Lung (tissue), 12 donors: Measurements from ENCODE around the gene MCHR2. TPM values are rescaled to one million over a fixed set of nuclear protein-coding genes. Genes with fewer than 3 reads are reported as not detected.

Source experiments
- ATAC-seq: fragments of 200-7000 bp; cut with Tn5 transposase; one replicate; pipeline ENCODE4 v1.9.1; 2020; ENCODE audit warnings: moderate number of reproducible peaks; ENCODE audit not compliant: insufficient read depth, low FRiP score
- DNase-seq, 3 donors: peaks; one replicate each; pipeline ENCODE4 v3.0.0-alpha.2; 2013 to 2017
- H3K27ac ChIP-seq, 2 donors: one replicate each; pipeline ENCODE4 v1.5.1; 2013; ENCODE audit warnings: mild to moderate bottlenecking in 2 of 2, moderate library complexity in 2 of 2, control low read depth in 1 of 2, inconsistent platforms in 1 of 2, low read depth in 1 of 2, low read length in 1 of 2
- H3K27me3 ChIP-seq, 3 donors: one replicate each; pipeline ENCODE4 v1.5.1; 2013; ENCODE audit warnings: low read length in 2 of 3; ENCODE audit not compliant: control insufficient read depth in 3 of 3, insufficient read depth in 3 of 3
- H3K36me3 ChIP-seq, 4 donors: one replicate each; pipeline ENCODE4 v1.5.1; 2013; ENCODE audit warnings: low read length in 4 of 4, mild to moderate bottlenecking in 1 of 4, moderate library complexity in 1 of 4; ENCODE audit not compliant: control insufficient read depth in 4 of 4, insufficient read depth in 4 of 4
- H3K4me1 ChIP-seq, 5 donors: one replicate each; pipeline ENCODE4 v1.5.1; 2013; ENCODE audit warnings: low read length in 5 of 5, mild to moderate bottlenecking in 2 of 5, moderate library complexity in 1 of 5; ENCODE audit not compliant: control insufficient read depth in 5 of 5, insufficient read depth in 5 of 5
- H3K4me3 ChIP-seq: one replicate; pipeline ENCODE4 v1.5.1; 2013; ENCODE audit warnings: mild to moderate bottlenecking, control low read depth, moderate library complexity
- H3K9ac ChIP-seq, 2 donors: one replicate each; pipeline ENCODE4 v1.5.1; 2013; ENCODE audit warnings: low read length in 2 of 2, control low read depth in 1 of 2; ENCODE audit not compliant: insufficient read depth in 1 of 2
- H3K9me3 ChIP-seq, 4 donors: one replicate each; pipeline ENCODE4 v1.5.1; 2013; ENCODE audit warnings: low read length in 3 of 4, mild to moderate bottlenecking in 1 of 4, moderate library complexity in 1 of 4; ENCODE audit not compliant: control insufficient read depth in 4 of 4, insufficient read depth in 3 of 4
- WGBS, 2 donors: extraction: QIAGEN DNeasy Blood & Tissue Kit; methylation state at CpG; one replicate each; pipeline ENCODE4 v1.1.7; 2013; 5-methylcytosine and 5-hydroxymethylcytosine counted together
- polyA plus RNA-seq, 2 donors: library from polyadenylated mRNA; stranded (reverse); fragments of 200-250 nt; gene quantifications; one replicate each; pipeline ENCODE4 v1.2.1, GENCODE V29; 2013
- total RNA-seq, 2 donors: library from RNA; depleted of rRNA in 1 of 2; stranded (reverse); fragments of >200 nt in 1 of 2; gene quantifications; one replicate each; pipeline ENCODE4 v1.2.1, GENCODE V29; 2014 to 2021
- TF ChIP-seq, protein P1 (sequence below): IDR thresholded peaks from 2 replicates; pipeline ENCODE4 v1.5.1; 2012; ENCODE audit warnings: mild to moderate bottlenecking; ENCODE audit errors: control extremely low read depth, extremely low read depth
- donor health status: control.
- donor health status: control.
- donor health status: Bipolar disorder and iron deficiency.
- donor health status: healthy.
- donor health status: DM: yes; HTN: yes; CAD: no.

The MCHR2 gene
- total and polyA plus RNA-seq, 4 donors, result not detected

DNA sequence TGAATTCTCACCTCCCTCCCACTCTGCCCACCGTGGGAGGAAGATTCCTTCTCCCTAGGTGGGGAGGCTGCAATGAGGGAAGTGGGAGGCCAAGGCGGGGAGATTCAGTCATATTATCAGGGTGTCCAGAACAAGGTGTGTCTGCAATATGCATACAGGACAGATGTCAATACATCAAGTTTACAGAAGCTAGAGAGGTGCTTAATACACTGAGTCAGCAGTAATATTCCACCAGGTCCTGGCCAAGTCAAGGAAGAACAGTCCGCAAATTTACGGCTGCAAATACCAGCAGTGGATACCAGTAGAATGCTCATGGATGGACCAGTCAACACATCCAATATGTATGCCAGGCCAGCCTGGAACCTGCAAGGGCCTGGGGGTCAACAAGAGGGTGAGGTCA lies 119.0 kb downstream of the MCHR2 start:
- 77 to 83% methylated on average over 4 of the region's 4 CpGs for WGBS, 2 donors

DNA sequence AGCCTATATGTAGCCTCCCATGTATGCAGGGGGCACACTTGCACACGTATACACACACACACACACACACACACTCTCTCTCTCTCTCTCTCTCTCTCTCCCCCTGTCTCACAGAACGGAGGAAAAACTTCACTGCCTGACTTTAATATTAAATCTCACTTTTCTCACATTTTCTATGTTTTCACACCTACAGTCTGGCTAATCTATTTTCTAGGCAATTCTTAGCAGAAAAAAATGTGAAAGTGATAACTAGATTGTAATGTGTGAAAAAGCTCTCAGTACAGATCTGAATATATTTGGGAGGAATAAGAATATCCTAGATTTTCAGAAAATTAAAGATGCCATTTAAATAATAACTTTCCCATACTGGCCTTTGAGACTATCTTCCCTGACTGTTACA lies 120.9 kb downstream of the MCHR2 start:
- Histone ChIP-seq H3K4me1 (no peaks in the 10 kb centered on the region), H3K9me3 (no peaks in the 10 kb centered on the region), H3K4me3 (no peak overlapping the region), H3K27ac (no peak overlapping the region), H3K36me3 (no peaks in the 10 kb centered on the region), H3K9ac (no peak overlapping the region), H3K27me3 (peaks cover 0 to 12% (median 7%) of the 10 kb centered on the region in 3 donors)
- WGBS, 2 donors, result 77 to 78% methylated on average over 2 of the region's 2 CpGs
- DNase-seq, result no peak
- TF ChIP-seq, protein P1, sequence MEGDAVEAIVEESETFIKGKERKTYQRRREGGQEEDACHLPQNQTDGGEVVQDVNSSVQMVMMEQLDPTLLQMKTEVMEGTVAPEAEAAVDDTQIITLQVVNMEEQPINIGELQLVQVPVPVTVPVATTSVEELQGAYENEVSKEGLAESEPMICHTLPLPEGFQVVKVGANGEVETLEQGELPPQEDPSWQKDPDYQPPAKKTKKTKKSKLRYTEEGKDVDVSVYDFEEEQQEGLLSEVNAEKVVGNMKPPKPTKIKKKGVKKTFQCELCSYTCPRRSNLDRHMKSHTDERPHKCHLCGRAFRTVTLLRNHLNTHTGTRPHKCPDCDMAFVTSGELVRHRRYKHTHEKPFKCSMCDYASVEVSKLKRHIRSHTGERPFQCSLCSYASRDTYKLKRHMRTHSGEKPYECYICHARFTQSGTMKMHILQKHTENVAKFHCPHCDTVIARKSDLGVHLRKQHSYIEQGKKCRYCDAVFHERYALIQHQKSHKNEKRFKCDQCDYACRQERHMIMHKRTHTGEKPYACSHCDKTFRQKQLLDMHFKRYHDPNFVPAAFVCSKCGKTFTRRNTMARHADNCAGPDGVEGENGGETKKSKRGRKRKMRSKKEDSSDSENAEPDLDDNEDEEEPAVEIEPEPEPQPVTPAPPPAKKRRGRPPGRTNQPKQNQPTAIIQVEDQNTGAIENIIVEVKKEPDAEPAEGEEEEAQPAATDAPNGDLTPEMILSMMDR, result no peak
- ATAC-seq, result no peak

More for the DNA sequence above, 119.0 kb downstream of the MCHR2 start:
- H3K9ac ChIP-seq, result no peak overlapping the region
- ATAC-seq (no peak), DNase-seq (no peak)
- H3K27ac ChIP-seq, result no peak overlapping the region
- no peak overlapping the region for H3K4me3 ChIP-seq
- TF ChIP-seq, protein P1, result no peak
- H3K4me1 ChIP-seq, result no peaks in the 10 kb centered on the region
- H3K9me3 ChIP-seq, result no peaks in the 10 kb centered on the region
- H3K36me3 ChIP-seq, result no peaks in the 10 kb centered on the region
- H3K27me3 ChIP-seq, result peaks cover 0 to under 1% (median 0%) of the 10 kb centered on the region in 3 donors

DNA sequence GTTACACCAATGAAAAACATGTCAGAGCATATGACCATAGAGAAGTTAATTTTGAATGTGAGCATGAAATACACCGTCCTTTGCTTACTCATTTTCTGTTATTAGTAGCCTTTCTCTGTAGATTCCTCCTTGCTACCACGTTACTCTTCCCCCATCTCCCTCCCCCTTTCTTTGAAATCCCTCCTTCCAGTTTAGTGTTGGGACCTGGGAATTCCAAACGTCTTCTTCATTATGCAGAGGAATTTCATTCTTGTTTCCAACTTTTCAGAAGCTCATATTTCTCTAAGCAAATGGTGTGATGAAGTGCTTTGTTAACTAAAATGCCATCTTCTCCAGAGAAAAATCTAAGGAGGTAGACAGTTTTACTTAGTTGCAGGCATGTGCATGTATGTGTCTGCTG lies 122.4 kb downstream of the MCHR2 start:
- ATAC-seq (no peak), DNase-seq (no peak)
- TF ChIP-seq, protein P1, result no peak
- no peak overlapping the region for H3K27ac ChIP-seq
- H3K27me3 ChIP-seq, result peaks cover 0 to 12% (median 7%) of the 10 kb centered on the region in 3 donors
- no peak overlapping the region for H3K4me3 ChIP-seq
- H3K36me3 ChIP-seq, result no peaks in the 10 kb centered on the region
- H3K4me1 ChIP-seq, result no peaks in the 10 kb centered on the region
- H3K9ac ChIP-seq, result no peak overlapping the region
- H3K9me3 ChIP-seq, result no peaks in the 10 kb centered on the region
- 48 to 52% methylated on average over 3 of the region's 3 CpGs for WGBS, 2 donors
